TTC549 (cell line): ENCODE data around the gene DAD1.
"Not testable (repeated sequence)": the region's sequence is repeated elsewhere in the genome, so short reads cannot be mapped to it uniquely, and the experiment has no call there.

Experiments used
- FAIRE-seq: peaks from 2 replicates; lab custom pipeline; 2012; peaks lifted over from hg19 to GRCh38; lab: Jason Lieb, UNC

Gene DAD1

DNA sequence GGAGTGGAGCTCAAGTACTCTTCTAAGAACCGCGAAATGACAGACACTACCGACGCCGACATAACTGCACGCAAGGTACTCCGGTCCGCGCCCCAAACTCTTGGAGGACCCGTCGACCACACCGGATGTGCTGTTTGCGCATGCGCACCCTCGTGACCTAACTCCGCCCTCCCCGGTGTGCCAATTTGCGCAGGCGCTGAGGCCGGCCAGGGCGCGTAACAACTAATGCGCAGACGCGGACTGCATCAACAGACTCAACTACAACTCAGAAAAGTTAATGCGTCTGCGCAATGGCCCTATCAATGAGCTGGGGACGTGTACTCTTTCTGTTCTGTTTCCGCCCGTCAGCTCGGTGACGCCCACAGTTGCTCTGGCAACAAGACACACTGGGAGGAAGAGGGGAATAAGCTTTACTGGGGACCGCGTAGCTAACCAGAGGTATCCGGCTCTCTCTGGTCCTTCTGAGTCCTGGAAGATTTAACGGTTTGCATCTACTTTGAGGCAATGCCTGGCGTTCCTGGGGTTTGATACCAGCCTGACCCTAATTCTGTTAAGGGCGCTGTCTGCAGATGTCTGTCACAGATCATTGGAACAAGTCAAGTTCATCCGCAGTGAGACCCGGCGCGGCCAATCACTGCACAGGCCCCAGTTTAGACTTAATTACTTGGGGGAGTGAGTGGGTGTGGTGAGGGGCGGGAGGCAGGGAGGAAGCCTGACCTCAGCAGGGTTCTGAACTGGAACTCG, at the start of gene DAD1:
TSS of gene DAD1 (minus strand) at position 129 of the 744 bp plus-strand sequence. CDS start at position 62, 67 bp downstream.
- FAIRE-seq = peak; percentile 95

DNA sequence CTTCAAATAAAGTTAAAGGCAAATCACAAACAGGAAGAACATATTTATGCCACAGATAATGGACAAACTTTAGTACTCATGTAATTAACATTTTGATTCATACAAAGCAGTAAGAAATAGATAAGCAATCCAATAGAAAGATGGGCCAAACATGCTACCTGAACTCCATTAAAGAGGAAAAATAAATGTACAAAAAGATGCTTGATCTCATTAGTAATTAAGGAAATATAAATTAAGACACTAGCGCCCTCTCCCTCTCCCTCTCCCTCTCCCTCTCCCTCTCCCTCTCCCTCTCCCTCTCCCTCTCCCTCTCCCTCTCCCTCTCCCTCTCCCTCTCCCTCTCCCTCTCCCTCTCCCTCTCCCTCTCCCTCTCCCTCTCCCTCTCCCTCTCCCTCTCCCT, 47.0 kb upstream of the DAD1 start:
- not testable (repeated sequence) for FAIRE-seq

DNA sequence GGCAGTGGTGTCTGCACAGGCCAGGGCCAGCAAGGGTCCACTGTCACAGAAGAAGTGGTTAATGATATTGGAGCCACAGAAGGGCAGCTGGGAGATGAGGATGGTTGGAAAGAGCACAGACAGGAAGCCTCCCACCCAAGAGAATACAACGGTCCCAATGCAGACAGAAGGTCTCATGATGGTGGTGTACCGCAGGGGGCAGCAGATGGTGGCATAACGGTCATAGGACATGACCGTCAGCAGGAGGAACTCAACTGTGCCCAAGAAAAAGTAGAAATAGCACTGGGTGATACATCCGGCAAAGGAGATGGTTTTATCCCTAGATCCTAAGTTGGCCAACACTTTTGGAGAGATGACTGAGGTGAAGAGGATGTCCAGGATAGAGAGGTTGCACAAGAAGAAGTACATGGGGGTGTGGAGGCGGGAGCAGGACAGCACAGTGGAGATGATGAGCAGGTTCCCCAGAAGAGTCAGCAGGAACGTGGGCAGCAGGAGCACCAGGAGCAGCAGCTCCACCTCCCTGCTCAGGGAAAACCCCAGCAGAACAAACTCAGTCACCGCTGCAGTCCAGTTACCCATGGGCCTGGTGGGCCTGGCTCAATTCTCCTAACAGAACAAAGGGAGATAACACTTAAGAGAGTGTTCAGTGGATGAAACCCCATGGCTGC, 45.3 kb upstream of the DAD1 start:
- FAIRE-seq = no peak

DNA sequence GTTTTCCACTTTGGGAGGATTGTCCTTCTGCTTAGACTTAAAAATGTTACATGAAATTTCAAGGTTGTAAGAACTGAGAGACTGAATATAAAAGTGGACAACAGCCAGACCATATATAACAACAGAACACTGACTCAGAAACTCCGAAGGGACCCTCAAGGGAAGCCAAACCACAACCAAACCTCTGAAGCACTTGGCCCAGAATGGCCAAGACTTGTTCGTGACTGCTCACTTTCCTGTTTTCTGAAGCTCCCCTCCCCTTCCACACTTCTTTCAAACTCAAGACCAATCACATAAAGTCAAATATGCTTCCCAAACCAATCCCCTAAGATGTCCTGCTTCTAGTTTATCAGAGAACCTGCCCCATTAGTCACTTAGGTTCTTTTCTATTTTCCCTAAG, 41.5 kb upstream of the DAD1 start:
- FAIRE-seq = no peak

DNA sequence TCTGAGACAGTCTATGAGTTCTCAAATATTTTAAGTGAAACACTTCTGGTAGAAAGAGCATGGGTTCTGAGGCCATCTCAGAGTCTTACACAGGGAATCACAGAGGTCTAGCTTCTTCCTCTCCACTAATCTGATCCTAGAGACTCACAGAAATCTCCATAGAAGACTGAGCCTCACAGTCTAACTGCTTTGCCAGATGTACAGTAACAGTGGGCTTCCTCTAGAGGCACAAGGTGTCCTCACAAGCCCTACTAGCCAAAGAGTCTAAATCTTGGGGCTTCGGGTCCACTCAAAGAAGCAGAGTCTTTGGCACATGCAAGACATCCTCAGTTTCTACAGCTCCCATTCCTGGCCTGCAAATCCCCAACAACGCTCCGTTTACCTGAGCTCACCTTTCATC, 41.0 kb upstream of the DAD1 start:
- FAIRE-seq = no peak

DNA sequence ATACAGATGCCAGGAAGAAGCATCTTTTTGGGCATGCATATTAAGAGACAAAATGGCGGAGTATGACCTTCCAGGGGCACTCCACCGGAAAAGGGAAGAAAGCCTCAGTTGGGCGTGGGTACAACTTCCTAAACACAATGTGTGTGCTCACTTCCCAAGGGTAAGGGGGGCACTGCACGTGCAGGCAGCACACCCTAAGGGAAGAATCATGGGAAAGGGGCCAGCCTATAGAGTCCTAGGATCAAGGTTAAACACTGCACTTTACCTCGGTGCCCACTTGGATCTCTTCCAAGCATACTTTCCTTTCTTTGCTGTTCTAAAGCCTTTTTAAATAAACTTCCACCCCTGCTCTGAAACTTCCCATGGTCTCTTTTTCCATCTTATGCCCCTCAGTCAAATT, 40.3 kb upstream of the DAD1 start:
- FAIRE-seq = no peak

DNA sequence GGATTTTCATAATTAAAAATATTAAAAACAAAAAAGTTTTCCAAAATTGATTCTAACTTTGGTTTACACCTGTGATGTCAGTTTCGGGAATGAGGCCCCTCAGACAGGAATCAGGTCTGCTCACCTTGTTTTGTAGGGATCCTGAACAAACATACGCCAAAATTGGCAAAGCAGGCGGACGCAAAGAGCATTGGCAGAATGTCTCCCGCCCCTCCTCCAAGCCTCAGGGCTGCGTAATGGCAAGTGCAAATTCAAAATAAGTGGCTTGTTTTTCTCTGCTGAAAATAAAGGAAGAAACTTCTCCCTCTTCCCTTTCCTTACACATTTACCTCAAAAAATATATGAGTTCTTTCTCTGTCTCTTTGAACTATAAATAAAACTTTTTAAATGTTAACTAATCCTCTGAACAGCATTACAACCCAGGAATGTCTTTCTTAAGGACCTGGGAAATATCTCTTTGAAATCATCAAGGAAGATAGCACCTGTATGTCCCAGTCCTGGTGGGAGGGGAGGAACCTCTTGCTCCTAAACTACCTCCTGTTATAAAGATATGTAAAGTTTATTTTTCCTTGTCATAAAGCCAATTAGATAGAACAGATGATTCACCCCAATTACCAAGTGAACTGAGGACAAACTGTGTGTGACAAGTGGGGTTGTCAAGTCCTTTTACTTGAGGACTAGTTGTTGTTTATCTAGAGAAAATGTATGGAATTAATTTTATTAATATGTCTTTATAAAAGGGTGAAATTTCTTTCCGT, 38.7 kb upstream of the DAD1 start:
- FAIRE-seq = no peak

DNA sequence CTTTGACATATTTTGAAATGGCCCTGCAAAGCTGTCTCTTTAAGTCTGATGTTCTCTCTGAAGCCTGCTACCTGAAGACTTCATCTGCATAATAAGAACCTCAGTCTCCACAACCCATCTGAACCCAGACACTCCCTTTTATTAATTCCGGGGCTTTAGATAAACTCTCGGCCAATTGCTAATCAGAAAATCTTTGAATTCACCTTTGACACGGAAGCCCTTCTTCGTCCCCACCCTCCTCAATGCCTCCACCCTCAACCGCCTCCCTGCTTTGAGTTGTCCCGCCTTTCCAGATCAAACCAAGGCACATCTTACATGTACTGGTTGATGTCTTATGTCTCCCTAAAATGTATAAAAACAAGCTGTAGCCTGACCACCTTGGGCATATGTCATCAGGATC, 37.6 kb upstream of the DAD1 start:
- no peak for FAIRE-seq

DNA sequence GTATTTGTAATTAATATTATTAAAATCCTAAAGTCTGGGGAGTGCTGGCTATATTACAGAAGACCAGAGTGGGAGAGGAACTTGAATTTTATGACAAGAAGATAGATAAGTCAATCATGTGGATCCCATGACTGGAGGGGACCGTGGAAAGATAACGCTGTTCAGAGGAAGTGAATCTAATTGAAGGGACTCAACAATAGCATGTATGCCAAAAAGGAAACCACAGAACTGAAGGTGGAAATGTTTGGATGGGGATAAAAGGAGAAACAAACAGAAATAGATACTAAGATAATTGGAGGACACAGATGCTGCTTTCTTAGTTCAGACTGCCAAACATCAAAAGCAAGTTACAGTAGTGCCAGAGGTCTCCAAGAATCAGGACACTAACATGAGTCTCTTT, 34.0 kb upstream of the DAD1 start:
- FAIRE-seq = no peak

DNA sequence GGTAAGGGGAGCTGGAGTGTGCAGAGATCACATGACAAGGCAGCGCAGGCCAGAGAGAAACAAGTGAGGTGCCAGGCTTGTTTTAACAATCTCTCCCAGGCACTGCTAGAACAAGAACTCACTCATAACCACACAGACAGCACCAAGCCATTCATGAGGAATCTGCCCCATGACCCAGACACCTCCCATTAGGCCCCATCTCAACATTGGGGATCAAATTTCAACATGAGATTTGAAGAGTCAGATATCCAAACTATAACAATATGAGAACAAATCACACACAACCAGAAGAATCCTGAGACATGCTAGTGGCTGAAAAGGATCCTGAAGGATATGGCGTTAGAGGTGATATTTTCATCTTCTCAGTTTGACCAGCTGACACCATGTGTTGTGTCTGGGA, 33.2 kb upstream of the DAD1 start:
- FAIRE-seq = no peak

DNA sequence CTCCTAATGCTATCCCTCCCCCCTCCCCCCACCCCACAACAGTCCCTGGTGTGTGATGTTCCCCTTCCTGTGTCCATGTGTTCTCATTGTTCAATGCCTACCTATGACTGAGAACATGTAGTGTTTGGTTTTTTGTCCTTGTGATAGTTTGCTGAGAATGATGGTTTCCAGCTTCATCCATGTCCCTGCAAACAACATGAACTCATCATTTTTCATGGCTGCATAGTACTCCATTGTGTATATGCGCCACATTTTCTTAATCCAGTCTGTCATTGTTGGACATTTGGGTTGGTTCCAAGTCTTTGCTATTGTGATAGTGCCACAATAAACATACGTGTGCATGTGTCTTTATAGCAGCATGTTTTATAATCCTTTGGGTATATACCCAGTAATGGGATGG, 26.7 kb upstream of the DAD1 start:
- FAIRE-seq = not testable (repeated sequence)

DNA sequence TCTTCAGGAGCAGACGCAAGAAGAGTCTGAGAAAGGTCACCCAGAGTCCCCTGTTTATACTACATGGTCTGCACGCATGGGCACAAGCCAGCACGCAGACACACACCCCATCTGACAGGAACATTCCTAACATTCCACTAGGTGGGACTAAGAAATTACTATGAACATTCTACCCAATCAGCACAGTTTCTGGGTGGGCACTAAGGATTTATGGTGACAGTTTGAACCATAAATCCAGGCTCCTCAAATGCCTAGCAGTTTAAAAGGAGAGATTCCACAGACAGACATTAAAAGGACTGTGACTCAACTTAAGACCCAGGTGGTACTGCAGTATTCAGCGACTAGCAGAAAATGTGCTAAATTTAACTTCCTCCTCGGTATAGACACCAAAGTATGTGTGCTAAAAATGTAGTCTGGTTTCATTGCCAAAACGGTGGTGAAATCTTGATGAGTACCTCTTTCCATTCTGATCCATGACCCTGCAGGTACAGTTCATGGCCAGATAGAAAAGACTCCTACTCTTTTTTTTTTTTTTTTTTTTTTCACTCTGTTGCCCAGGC, 25.3 kb upstream of the DAD1 start:
- FAIRE-seq = peak; percentile 34

DNA sequence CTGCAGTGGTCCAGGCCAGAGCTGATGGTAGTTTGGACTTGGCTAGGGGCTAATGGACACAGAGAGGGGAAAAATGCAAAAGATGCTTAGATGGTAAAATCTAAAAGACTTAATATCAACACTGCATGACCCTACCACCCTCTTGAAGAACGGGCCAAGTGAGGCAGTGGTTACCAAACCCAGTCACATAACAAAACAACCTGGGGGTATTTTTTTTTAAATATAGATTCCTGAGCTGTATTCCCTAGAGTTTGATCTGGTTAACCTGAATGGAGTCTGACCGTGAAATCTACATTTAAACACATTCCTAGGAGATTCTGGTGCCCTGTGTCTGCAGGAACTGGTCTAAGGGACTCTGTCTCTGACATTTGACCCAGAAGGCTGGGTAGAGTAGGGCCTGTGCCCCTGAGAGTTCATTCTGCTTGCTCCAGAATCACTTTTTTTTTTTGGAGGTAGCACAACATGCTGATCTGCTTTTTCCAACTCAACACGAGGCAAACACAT, 24.8 kb upstream of the DAD1 start:
- no peak for FAIRE-seq

DNA sequence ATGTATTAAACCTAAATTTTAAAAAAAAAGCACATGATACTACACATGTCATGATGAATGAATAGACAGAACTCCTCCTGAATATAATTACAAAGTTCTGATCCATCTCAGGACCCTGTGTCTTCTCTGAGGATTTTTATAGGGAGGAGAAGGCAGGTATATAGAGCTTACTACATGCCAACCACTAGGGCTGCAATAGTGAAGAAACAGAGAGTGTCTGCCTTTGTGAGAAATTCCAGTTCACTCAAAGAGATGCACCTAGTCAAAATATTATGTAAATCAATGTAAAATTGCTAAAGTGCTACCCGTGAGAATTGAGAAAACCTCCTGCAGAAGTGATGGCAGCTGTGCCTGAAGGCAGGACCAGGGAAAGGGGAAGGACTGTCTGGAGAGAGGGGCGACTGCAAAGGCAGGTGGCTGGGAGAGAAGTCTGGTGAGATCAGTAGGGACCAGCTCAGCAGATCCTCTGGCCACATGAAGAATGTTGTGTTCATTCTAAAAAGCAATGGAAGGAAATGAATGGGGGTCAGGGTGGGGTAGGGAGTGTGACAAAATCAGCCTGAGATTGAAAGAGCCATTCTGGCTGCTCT, 24.2 kb upstream of the DAD1 start:
- FAIRE-seq = no peak

DNA sequence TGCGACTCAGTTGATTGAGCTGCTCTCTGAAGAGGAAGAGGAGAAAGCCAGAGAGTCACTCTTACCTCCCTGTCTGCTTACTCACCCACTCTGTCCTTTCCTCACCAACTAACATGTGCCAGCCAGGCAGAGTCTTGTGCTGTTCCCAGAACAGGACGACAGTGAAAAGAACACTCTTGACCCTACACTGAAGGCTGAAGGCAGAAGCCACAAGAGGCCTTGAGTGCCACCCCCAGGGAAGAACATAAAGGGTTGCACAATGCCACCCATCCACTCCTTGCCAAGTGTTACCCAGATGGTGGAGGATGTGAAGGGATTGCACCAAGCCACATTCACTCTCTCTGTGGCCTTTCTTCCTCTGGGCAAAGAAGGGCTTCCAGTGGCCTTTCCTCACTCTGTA, 21.9 kb upstream of the DAD1 start:
- FAIRE-seq = no peak

DNA sequence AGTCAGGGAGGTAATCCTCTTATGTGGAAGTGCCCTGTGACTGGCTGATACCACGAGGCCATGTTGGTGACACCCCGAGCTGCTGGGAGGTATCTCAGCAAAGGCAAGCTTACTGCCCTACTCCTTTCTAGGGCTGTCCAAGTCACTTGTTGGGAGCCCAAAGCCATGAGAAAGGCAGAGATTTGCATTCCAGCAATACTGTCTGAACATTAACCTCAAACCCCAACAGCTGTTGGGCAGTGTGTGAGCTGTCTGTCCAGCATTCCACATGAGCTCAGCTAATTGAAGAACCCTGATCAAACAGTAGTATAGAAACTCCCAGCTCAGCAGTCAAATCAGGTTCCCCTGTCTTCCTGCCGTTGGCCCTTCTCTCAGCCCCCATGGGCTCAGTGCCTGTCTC, 18.3 kb upstream of the DAD1 start:
- FAIRE-seq = no peak

DNA sequence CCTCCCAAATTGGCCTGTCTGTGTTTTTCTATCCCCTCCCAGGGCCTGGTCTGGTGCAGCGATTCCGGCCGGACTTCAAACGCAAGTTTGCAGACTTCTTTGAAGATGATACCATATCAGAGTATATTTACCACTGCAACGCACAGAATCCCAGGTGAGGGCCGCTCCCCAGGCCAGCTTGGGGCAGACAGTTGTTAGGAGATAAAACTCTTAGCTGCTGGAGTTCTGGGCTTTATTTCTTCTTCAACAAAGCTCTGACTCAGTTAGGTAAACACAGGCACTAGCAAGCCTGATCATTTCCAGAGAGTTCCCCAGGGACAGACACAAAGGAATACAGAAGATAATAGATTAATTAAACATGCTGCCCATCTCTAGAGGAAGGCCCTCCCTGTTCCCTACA, 17.4 kb upstream of the DAD1 start:
- no peak for FAIRE-seq

DNA sequence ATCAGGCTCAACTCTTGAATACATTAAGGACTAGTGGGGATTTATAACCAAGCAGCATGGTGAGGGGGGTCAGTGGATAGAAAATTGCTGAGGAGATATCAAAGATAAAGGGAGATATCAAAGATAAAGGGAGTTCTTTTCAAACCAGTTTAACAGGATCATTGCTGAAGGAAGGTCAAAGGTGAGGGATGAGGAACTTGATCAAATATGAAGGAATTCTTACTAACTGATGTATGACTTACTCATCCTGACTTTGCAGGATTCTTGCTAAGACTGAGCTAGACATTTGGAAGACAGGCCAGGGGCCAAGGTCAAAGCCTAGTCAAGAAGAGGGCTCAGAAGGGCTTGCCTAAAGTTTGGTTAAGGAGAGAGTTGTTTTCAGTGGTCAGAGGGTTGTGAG, 13.8 kb upstream of the DAD1 start:
- no peak for FAIRE-seq

DNA sequence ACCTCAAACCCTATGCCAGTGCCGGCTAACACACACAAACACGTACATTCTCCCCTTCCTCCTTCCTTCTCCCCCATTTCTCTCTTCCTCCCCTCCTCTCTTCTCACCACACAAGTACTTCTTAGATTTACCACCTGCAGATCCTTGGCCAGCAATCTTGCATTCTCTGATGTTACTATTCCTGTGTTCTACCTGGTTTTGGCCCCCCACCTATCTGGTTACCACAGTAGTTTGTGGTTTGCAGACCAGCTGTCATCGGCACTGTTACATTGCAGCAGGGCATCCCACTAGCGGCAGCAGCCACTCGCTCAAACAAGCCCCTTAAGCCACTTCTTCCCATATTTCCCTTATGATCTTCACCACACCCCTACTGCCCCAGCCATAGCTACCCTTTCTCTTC, 13.0 kb upstream of the DAD1 start:
- FAIRE-seq = no peak

DNA sequence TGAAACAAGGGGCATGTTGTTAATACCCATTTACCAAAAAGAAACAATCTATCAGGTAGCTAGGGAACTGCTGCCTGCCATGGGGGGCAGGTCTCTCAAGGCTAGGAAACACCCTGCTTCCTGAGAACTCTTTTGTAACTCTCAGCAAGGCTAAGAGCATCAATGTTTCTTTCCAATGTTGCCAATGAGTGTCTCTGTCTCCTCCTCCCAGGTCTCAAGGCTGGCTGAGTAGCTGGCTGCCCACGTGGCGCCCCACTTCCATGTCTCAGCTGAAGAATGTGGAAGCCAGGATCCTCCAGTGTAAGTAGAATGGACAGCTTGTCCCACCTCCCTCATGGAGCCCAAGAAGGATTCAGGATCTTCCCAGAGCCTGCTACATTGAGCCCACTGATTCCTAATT, 12.4 kb upstream of the DAD1 start:
- FAIRE-seq = no peak

DNA sequence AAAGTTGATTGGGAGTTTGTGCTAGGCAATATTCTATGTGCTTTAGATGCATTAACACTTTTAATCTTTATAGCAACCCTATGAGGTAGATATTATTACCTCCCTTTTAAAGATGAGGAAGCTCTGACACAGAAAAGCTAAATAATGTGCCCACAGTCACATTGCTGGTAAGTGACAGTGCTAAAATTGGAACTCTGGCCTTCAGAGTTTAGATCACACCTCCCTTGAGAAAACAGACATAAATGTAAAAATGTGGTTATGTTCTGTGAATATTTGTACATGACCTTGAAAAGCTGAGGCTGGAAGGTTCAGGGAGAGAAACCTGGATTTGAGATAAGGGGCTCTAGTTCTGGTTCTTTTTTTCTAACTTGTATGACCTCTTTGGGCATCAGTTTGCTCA, 11.0 kb upstream of the DAD1 start:
- no peak for FAIRE-seq

DNA sequence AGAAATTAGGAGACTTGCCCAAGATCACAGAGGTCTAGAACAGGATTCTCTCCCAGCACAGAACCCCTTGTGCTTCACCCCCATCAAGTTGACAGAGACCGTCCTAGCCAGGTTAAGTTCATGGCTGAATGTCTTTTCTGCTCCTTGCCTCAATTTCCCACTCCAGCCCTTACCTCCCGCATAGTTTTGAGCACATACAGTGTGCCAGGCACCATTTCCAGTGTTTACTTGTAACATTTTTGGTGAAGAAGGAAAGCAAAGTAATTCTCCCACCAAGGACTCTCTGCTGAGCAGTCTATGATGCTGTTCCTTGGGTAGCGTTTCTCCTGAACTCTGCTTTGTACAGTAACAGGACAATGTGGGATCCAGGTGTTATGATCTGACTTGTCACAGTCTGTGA, 10.3 kb upstream of the DAD1 start:
- no peak for FAIRE-seq

DNA sequence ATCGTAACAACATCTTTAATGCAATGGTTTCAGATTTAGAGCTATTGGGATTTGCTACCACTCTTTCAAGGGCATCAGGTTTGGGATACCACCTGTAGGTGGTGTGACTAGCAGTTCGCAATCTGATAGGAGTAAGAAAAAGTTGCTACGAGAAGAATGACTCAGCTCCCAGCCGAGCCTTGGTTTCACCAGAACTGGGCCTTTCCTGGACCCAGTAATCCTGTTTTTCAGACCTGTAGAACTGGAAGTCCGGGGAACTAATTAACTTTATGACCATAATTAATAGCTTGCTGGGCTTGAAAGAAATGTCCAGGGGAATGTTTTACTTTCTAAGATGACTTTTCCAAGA, 9.8 kb upstream of the DAD1 start:
- no peak for FAIRE-seq
